Measurements from ENCODE around the gene METTL16. TPM values are rescaled to one million over a fixed set of nuclear protein-coding genes. Genes with fewer than 3 reads are reported as not detected.
"Not testable (repeated sequence)": the region's sequence is repeated elsewhere in the genome, so short reads cannot be mapped to it uniquely, and the experiment has no call there.

Gene METTL16
- total and polyA plus RNA-seq, 2 experiments from 2014 or later: 19.3 to 23.9 TPM

DNA sequence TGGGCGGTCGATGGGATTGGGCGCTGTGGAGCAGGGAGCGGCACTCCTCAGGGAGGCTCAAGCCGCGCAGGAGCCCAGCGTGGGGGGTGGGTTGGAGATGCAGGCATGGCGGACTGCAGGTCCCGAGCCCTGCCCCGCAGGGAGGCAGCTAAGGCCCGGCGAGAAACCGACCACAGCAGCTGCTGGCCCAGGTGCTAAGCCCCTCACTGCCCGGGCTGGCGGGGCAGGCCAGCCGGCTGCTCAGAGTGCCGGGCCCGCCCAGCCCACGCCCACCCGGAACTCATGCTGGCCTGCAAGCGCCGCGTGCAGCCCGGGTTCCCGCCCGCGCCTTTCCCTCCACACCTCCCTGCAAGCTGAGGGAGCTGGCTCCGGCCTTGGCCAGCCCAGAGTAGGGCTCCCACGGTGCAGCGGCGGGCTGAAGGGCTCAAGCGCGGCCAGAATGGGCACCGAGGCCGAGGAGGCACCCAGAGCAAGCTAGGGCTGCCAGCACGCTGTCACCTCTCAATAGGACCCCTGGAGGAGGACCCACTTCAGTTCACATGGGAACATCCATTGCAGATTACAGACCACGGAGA lies 20.5 kb upstream of the METTL16 start:
- TF ChIP-seq, protein P1, sequence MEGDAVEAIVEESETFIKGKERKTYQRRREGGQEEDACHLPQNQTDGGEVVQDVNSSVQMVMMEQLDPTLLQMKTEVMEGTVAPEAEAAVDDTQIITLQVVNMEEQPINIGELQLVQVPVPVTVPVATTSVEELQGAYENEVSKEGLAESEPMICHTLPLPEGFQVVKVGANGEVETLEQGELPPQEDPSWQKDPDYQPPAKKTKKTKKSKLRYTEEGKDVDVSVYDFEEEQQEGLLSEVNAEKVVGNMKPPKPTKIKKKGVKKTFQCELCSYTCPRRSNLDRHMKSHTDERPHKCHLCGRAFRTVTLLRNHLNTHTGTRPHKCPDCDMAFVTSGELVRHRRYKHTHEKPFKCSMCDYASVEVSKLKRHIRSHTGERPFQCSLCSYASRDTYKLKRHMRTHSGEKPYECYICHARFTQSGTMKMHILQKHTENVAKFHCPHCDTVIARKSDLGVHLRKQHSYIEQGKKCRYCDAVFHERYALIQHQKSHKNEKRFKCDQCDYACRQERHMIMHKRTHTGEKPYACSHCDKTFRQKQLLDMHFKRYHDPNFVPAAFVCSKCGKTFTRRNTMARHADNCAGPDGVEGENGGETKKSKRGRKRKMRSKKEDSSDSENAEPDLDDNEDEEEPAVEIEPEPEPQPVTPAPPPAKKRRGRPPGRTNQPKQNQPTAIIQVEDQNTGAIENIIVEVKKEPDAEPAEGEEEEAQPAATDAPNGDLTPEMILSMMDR (IDR thresholded peaks at IDR 0.05; ENCODE audit: low read depth, low read length): no peak

GRCh38 chr17:2531243-2531954 lies 19.7 kb upstream of the METTL16 start:
- not testable (repeated sequence) for H3K4me3 ChIP-seq; DNase-seq (ENCODE audit: low read depth in 1 of 2, low spot score in 1 of 2); H3K27ac ChIP-seq; H3K36me3 ChIP-seq; H3K9me3 ChIP-seq (ENCODE audit: low read depth); H3K27me3 ChIP-seq; H3K4me1 ChIP-seq (ENCODE audit: low read depth)

More for the DNA sequence above, 20.5 kb upstream of the METTL16 start:
- H3K9me3 ChIP-seq (ENCODE audit: low read depth): no peaks in the 10 kb centered on the region
- no peak for DNase-seq (ENCODE audit: low read depth in 1 of 2, low spot score in 1 of 2)
- H3K27me3 ChIP-seq: no peaks in the 10 kb centered on the region
- no peaks in the 10 kb centered on the region for H3K4me1 ChIP-seq (ENCODE audit: low read depth)
- H3K36me3 ChIP-seq: no peaks in the 10 kb centered on the region
- H3K4me3 ChIP-seq: no peak overlapping the region
- no peak overlapping the region for H3K27ac ChIP-seq

DNA sequence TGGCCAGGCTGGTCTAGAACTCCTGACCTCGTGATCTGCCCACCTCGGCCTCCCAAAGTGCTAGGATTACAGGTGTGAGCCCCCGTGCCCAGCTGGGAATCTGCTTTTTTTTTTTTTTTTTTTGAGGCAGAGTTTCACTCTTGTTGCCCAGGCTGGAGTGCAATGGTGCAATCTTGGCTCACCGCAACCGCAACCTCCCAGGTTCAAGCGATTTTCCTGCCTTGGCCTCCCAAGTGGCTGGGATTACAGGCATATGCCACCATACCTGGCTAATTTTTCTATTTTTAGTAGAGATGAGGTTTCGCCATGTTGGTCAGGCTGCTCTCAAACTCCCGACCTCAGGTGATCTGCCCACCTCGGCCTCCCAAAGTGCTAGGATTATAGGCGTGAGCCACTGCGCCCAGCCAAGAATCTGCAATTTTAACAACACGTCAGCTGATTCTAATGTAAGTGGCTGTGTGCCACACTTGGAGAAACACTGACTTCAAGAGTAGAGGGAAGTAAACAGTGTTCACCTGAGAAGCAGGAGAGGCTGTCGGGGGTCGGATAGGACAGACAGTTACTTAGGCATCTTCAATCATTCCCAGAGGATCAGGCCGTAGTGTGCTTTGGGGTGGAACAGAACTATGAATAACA lies 10.2 kb upstream of the METTL16 start:
- DNase-seq (ENCODE audit: low read depth in 1 of 2, low spot score in 1 of 2); H3K36me3 ChIP-seq; H3K4me3 ChIP-seq; H3K4me1 ChIP-seq (ENCODE audit: low read depth); H3K27ac ChIP-seq; H3K27me3 ChIP-seq; H3K9me3 ChIP-seq (ENCODE audit: low read depth): not testable (repeated sequence)

DNA sequence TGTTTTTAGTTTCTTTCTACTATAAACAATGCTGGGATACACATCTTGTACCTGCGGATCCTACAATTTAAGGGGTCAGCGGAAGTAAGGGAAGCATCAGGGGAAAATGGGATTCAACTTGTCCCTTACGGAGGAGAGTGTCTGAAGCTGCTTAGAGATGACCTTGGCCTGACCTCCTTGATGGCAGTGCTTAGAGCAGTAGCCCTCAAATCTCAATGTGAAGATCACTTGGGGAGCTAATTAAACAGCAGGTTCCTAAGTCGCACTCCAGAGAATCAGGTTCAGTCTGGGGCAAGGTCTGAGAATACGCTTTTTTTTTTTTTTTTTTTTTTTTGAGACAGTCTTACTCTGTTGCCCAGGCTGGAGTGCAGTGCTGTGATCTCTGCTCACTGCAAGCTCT lies 9.6 kb upstream of the METTL16 start:
- H3K4me1 ChIP-seq (ENCODE audit: low read depth): no peaks in the 10 kb centered on the region
- no peaks in the 10 kb centered on the region for H3K27me3 ChIP-seq
- no peaks in the 10 kb centered on the region for H3K36me3 ChIP-seq
- TF ChIP-seq, protein P1 (IDR thresholded peaks at IDR 0.05; ENCODE audit: low read depth, low read length): no peak
- H3K27ac ChIP-seq: no peak overlapping the region
- H3K9me3 ChIP-seq (ENCODE audit: low read depth): no peaks in the 10 kb centered on the region
- H3K4me3 ChIP-seq: no peak overlapping the region
- DNase-seq (ENCODE audit: low read depth in 1 of 2, low spot score in 1 of 2): no peak

GRCh38 chr17:2517539-2517938 lies 5.9 kb upstream of the METTL16 start:
- TF ChIP-seq, protein P1 (IDR thresholded peaks at IDR 0.05; ENCODE audit: low read depth, low read length): no peak
- DNase-seq (ENCODE audit: low read depth in 1 of 2, low spot score in 1 of 2): no peak
- Histone ChIP-seq H3K27ac (no peak overlapping the region), H3K9me3 (ENCODE audit: low read depth) (no peaks in the 10 kb centered on the region), H3K27me3 (no peaks in the 10 kb centered on the region), H3K36me3 (no peaks in the 10 kb centered on the region), H3K4me1 (ENCODE audit: low read depth) (no peaks in the 10 kb centered on the region), H3K4me3 (no peak overlapping the region)

- TF ChIP-seq, protein P1 (IDR thresholded peaks at IDR 0.05; ENCODE audit: low read depth, low read length): no peak
Measured at GRCh38 chr17:2511138-2511461, 588 bp downstream of the METTL16 start.

More at GRCh38 chr17:2511138-2511461, 588 bp downstream of the METTL16 start:
- Histone ChIP-seq H3K36me3 (no peaks in the 10 kb centered on the region), H3K4me3 (peak overlapping the region; percentile 55), H3K27me3 (no peaks in the 10 kb centered on the region), H3K4me1 (ENCODE audit: low read depth) (peaks cover 6% of the 10 kb centered on the region), H3K27ac (peak overlapping the region; percentile 96), H3K9me3 (ENCODE audit: low read depth) (no peaks in the 10 kb centered on the region)
- no peak for DNase-seq (ENCODE audit: low read depth in 1 of 2, low spot score in 1 of 2)
